ENCODE measurements around the gene DHRS7C.

- TF ChIP-seq, protein P1, sequence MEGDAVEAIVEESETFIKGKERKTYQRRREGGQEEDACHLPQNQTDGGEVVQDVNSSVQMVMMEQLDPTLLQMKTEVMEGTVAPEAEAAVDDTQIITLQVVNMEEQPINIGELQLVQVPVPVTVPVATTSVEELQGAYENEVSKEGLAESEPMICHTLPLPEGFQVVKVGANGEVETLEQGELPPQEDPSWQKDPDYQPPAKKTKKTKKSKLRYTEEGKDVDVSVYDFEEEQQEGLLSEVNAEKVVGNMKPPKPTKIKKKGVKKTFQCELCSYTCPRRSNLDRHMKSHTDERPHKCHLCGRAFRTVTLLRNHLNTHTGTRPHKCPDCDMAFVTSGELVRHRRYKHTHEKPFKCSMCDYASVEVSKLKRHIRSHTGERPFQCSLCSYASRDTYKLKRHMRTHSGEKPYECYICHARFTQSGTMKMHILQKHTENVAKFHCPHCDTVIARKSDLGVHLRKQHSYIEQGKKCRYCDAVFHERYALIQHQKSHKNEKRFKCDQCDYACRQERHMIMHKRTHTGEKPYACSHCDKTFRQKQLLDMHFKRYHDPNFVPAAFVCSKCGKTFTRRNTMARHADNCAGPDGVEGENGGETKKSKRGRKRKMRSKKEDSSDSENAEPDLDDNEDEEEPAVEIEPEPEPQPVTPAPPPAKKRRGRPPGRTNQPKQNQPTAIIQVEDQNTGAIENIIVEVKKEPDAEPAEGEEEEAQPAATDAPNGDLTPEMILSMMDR (IDR thresholded peaks at IDR 0.05; ENCODE audit: insufficient read depth, low read depth, low read length) = no peak
- TF ChIP-seq EZH2 (IDR thresholded peaks at IDR 0.05; ENCODE audit: insufficient read depth, low read length) = no peak
Measured at GRCh38 chr17:9790889-9791876, at the start of gene DHRS7C.

Measured in astrocyte (in vitro differentiated cells and primary cell).